GDM1 (cell line): ENCODE results near the gene ABLIM2.
"Not testable (repeated sequence)": the region's sequence is repeated elsewhere in the genome, so short reads cannot be mapped to it uniquely, and the experiment has no call there.

ENCODE experiments used
- DNase-seq: peaks from one replicate; lab custom pipeline; 2025; lab: John Stamatoyannopoulos, UW

ABLIM2 gene

GRCh38 chr4:7932287-7932686 lies 226.3 kb downstream of the ABLIM2 start:
- DNase-seq, result no peak

GRCh38 chr4:7929118-7929951 lies 229.3 kb downstream of the ABLIM2 start:
- DNase-seq, result no peak

- DNase-seq, result no peak
Observed at GRCh38 chr4:7928711-7929110, 229.9 kb downstream of the ABLIM2 start.

GRCh38 chr4:7926822-7927221 lies 231.8 kb downstream of the ABLIM2 start:
- no peak for DNase-seq

GRCh38 chr4:7924570-7924969 lies 234.0 kb downstream of the ABLIM2 start:
- DNase-seq, result no peak

- no peak for DNase-seq
Observed at GRCh38 chr4:7924163-7924562, 234.4 kb downstream of the ABLIM2 start.

GRCh38 chr4:7922466-7922865 lies 236.1 kb downstream of the ABLIM2 start:
- no peak for DNase-seq

GRCh38 chr4:7918981-7919380 lies 239.6 kb downstream of the ABLIM2 start:
- DNase-seq, result no peak

- DNase-seq, result not testable (repeated sequence)
Observed at GRCh38 chr4:7918187-7918586, 240.4 kb downstream of the ABLIM2 start.

GRCh38 chr4:7917669-7918068 lies 240.9 kb downstream of the ABLIM2 start:
- no peak for DNase-seq

GRCh38 chr4:7915875-7916242 lies 242.8 kb downstream of the ABLIM2 start:
- DNase-seq, result no peak
